K562 (cell line): ENCODE data around the gene RAD1. TPM values are rescaled to one million over a fixed set of nuclear protein-coding genes. Genes with fewer than 3 reads are reported as not detected.
A peak's percentile ranks its signal among the peaks of the same experiment; 100 is the strongest.

ENCODE experiments used
- ATAC-seq: fragments of 200-7000 bp; cut with Tn5 transposase; 3 replicates; pipeline ENCODE4 v1.9.1; 2020; ENCODE audit warnings: moderate library complexity
- BruUV-seq: library from RNA; stranded (reverse); fragments of 400-500 nt; replicated peaks from 2 replicates; lab custom pipeline; 2021; lab: Mats Ljungman, UMichigan
- CTCF ChIA-PET: fragments of 300-600 bp; formaldehyde crosslinking; extraction: SDS; loops from one replicate; lab custom pipeline; 2021; ENCODE audit warnings: low intra/inter-chr PET ratio; lab: Yijun Ruan, JAX
- POLR2A ChIA-PET: fragments of 300-600, 350-650 bp; sonication (Branson Sonifier 250); formaldehyde crosslinking; extraction: SDS; loops from one replicate; lab custom pipeline; 2021; ENCODE audit warnings: antibody characterized with exemption, inconsistent platforms; lab: Yijun Ruan, JAX
- DNase-seq, 4 experiments: peaks; one replicate each; pipeline versions ENCODE4 v3.0.0 to v3.0.0-alpha.2; 2011 to 2018; ENCODE audit warnings: low spot score in 3 of 4, mixed read lengths in 3 of 4; ENCODE audit errors: extremely low read depth in 1 of 4
- FAIRE-seq: peaks from 2 replicates; lab custom pipeline; 2011; peaks lifted over from hg19 to GRCh38; lab: Jason Lieb, UNC
- H2AFZ ChIP-seq: 2 replicates; pipeline ENCODE4 v1.6.0; 2011; ENCODE audit warnings: low read depth, low read length, control low read depth, inconsistent platforms
- H3K27ac ChIP-seq: fragments of 200-600 bp; 3 replicates; pipeline ENCODE4 v1.8.0; 2011; ENCODE audit warnings: low read depth, mild to moderate bottlenecking, control low read depth, inconsistent platforms, low read length, moderate library complexity, mixed read lengths; ENCODE audit errors: extremely low read depth
- H3K27me3 ChIP-seq, 2 experiments: fragments of 300-600 bp in 1 of 2; 2 replicates in 1 of 2; 3 replicates in 1 of 2; pipeline versions ENCODE4 v1.6.0 to v1.8.0; 2011; ENCODE audit warnings: inconsistent platforms in 2 of 2, low read length in 2 of 2, mild to moderate bottlenecking in 1 of 2, mixed read lengths in 1 of 2, moderate library complexity in 1 of 2; ENCODE audit not compliant: control insufficient read depth in 2 of 2, insufficient read depth in 2 of 2
- H3K36me3 ChIP-seq: fragments of 300-600 bp; 3 replicates; pipeline ENCODE4 v1.8.0; 2011; ENCODE audit warnings: mild to moderate bottlenecking, low read length, inconsistent platforms; ENCODE audit not compliant: control insufficient read depth, insufficient read depth
- H3K4me1 ChIP-seq, 2 experiments: fragments of 200-600 bp in 1 of 2; replicated peaks in 1 of 2; 2 replicates in 1 of 2; 3 replicates in 1 of 2; pipeline versions ENCODE4 v1.5.1 to v1.8.0; 2011; ENCODE audit warnings: inconsistent platforms in 2 of 2, low read length in 2 of 2, mild to moderate bottlenecking in 1 of 2, mixed read lengths in 1 of 2, moderate library complexity in 1 of 2; ENCODE audit not compliant: control insufficient read depth in 2 of 2, insufficient read depth in 2 of 2
- H3K4me2 ChIP-seq: 2 replicates; pipeline ENCODE4 v1.6.1; 2011; ENCODE audit warnings: low read length, control low read depth, inconsistent platforms, mixed read lengths; ENCODE audit not compliant: insufficient read depth
- H3K4me3 ChIP-seq: fragments of 200-600 bp; sonication (generic), shearing (Covaris generic); 2 replicates; pipeline ENCODE4 v1.5.1; 2016; ENCODE audit warnings: control low read depth, inconsistent platforms
- H3K79me2 ChIP-seq: fragments of 200-600 bp; 3 replicates; pipeline ENCODE4 v1.8.0; 2011; ENCODE audit warnings: low read length, inconsistent platforms; ENCODE audit not compliant: control insufficient read depth, insufficient read depth
- H3K9ac ChIP-seq, 2 experiments: 2 replicates each; pipeline versions ENCODE4 v1.6.0 to v1.6.1; 2011; ENCODE audit warnings: low read depth in 2 of 2, low read length in 2 of 2, control low read depth in 1 of 2, inconsistent platforms in 1 of 2, mild to moderate bottlenecking in 1 of 2, mixed read lengths in 1 of 2; ENCODE audit not compliant: insufficient read depth in 1 of 2
- H3K9me1 ChIP-seq: one replicate; pipeline ENCODE4 v1.6.0; 2011; ENCODE audit warnings: inconsistent platforms, mild to moderate bottlenecking, low read length, moderate library complexity; ENCODE audit not compliant: control insufficient read depth, insufficient read depth
- H3K9me3 ChIP-seq: replicated peaks from 2 replicates; pipeline ENCODE4 v1.5.1; 2011; ENCODE audit warnings: low read depth, low read length, inconsistent platforms; ENCODE audit not compliant: control insufficient read depth, insufficient read depth
- H4K20me1 ChIP-seq: replicated peaks from 2 replicates; pipeline ENCODE4 v1.6.1; 2011; ENCODE audit warnings: low read length, inconsistent platforms, mixed read lengths; ENCODE audit not compliant: control insufficient read depth, insufficient read depth
- FOXM1 ChIP-seq, 2 experiments: fragments of 450-650 bp in 1 of 2; sonication (generic) in 1 of 2; formaldehyde crosslinking in 1 of 2; IDR thresholded peaks; 2 replicates each; pipeline versions ENCODE4 v1.6.1 to v1.9.0; 2017 to 2022; ENCODE audit warnings: low read depth in 2 of 2, mild to moderate bottlenecking in 2 of 2, missing genetic modification reagents in 1 of 2, moderate library complexity in 1 of 2
- HDAC1 ChIP-seq, 2 experiments: fragments of 450-650 bp; IDR thresholded peaks; 2 replicates each; pipeline ENCODE4 v1.6.1; 2016 to 2017; ENCODE audit warnings: inconsistent platforms in 1 of 2, mild to moderate bottlenecking in 1 of 2, moderate library complexity in 1 of 2
- MTA1 ChIP-seq: fragments of 450-650 bp; IDR thresholded peaks from 2 replicates; pipeline ENCODE4 v1.6.1; 2017; ENCODE audit warnings: borderline replicate concordance
- SMAD1 ChIP-seq: fragments of 150-350 bp; IDR thresholded peaks from 2 replicates; pipeline ENCODE4 v1.6.1; 2014; ENCODE audit warnings: low read length, low read depth; ENCODE audit not compliant: partially characterized antibody
- TAF7 ChIP-seq: fragments of 450-650 bp; IDR thresholded peaks from 2 replicates; pipeline ENCODE4 v1.6.1; 2016; ENCODE audit warnings: missing genetic modification characterization, missing compliant biosample characterization
- ZBTB9 ChIP-seq: fragments of 450-650 bp; formaldehyde crosslinking; IDR thresholded peaks from 2 replicates; pipeline ENCODE4 v1.4.0; 2020; ENCODE audit warnings: mild to moderate bottlenecking, moderate library complexity
- ZNF407 ChIP-seq: fragments of 450-650 bp; IDR thresholded peaks from 2 replicates; pipeline ENCODE4 v1.6.1; 2016; ENCODE audit warnings: low read depth
- WGBS: fragments of 100-300 bp; shearing (Covaris generic); methylation state at CpG from one replicate; pipeline ENCODE4 v1.1.6; 2016; ENCODE audit warnings: low coverage, mixed read lengths; ENCODE audit not compliant: insufficient coverage; ENCODE audit errors: missing lambda C conversion rate; 5-methylcytosine and 5-hydroxymethylcytosine counted together
- in situ Hi-C: fragments of 300-500 bp; cut with MboI; formaldehyde crosslinking; loops from 4 replicates; pipeline ENCODE4 v1.15.0; 2018; ENCODE audit warnings: inconsistent platforms, mixed read lengths
- intact Hi-C: fragments of 100-400 bp; cut with micrococcal nuclease; formaldehyde crosslinking; loops from 2 replicates; pipeline ENCODE4 v1.14.2; 2022
- polyA plus RNA-seq, 8 experiments: library from polyadenylated mRNA; depleted of rRNA in 4 of 8; stranded (reverse) in 5 of 8; unstranded in 3 of 8; fragments of >200 nt; fragmentation: Nextera tagmentation in 2 of 8; fragmentation: Illumina TruSeq in 1 of 8; extraction: Ambion mirVana in 2 of 8; extraction: Trizol in 1 of 8; gene quantifications; 2 replicates each; pipeline versions ENCODE4 v1.2.1 to v1.2.3, GENCODE V29; 2011 to 2014; ENCODE audit warnings: inconsistent platforms in 1 of 8, missing spikeins in 1 of 8
- total RNA-seq, 7 experiments: library from RNA; depleted of rRNA in 6 of 7; stranded (reverse); fragments of >200 nt in 6 of 7; fragmentation: Illumina TruSeq in 2 of 7; extraction: Trizol in 2 of 7; gene quantifications; 2 replicates each; pipeline versions ENCODE4 v1.2.1 to v1.2.3, GENCODE V29; 2011 to 2021; ENCODE audit warnings: low replicate concordance in 1 of 7
- TF ChIP-seq, protein P1 (sequence below): sonication (generic); formaldehyde crosslinking; IDR thresholded peaks from 2 replicates; pipeline ENCODE4 v1.8.0; 2022; ENCODE audit warnings: mild to moderate bottlenecking, missing genetic modification reagents, borderline replicate concordance
- TF ChIP-seq, protein P2 (sequence below): sonication (generic); formaldehyde crosslinking; IDR thresholded peaks from 2 replicates; pipeline ENCODE4 v1.9.0; 2022; ENCODE audit warnings: mild to moderate bottlenecking, missing genetic modification reagents

Gene RAD1
- total and polyA plus RNA-seq, 9 of the 15 experiments (the other 6 are each of a cell fraction or from before 2014, with no cell fraction given): 44.5 to 148 (median 60.8) TPM

DNA sequence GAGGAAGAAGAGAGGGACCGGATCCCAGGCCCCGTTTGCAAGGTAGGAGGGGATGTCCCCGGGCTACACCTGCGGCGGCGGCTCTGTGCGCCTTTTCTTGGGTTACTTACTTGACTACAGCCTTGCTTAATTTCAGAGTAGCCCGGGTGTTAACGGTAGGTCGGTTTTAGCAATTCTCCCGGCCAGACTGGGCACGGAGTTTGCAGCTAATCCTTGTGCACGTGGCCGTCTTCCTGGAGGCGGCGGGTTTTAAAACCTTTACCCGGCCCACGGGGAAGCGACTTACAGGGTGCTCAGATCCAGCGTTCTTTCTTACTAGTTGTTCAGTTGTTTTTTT, 520 bp upstream of the RAD1 start:
- H3K79me2 ChIP-seq: peaks cover 99% of the 10 kb centered on the region
- TF ChIP-seq ZBTB9 (0 out of 2 replicates have a peak, but pooled peaks have one; percentile 18), HDAC1 (IDR thresholded peaks at IDR 0.05) (0 out of 4 replicates have a peak, but pooled peaks of 1 of the 2 experiments have one; percentile 21), FOXM1 (IDR thresholded peaks at IDR 0.05; ENCODE audit: low read depth) (no peak), FOXM1 (CRISPR knock-in tag; IDR thresholded peaks at IDR 0.05; ENCODE audit: low read depth) (no peak), TAF7 (0 out of 2 replicates have a peak, but pooled peaks have one; percentile 1), MTA1 (peak; percentile 6; the same call in 1 of the 2 replicates), ZNF407 (no peak), SMAD1 (peak; percentile 11)
- TF ChIP-seq, protein P1, sequence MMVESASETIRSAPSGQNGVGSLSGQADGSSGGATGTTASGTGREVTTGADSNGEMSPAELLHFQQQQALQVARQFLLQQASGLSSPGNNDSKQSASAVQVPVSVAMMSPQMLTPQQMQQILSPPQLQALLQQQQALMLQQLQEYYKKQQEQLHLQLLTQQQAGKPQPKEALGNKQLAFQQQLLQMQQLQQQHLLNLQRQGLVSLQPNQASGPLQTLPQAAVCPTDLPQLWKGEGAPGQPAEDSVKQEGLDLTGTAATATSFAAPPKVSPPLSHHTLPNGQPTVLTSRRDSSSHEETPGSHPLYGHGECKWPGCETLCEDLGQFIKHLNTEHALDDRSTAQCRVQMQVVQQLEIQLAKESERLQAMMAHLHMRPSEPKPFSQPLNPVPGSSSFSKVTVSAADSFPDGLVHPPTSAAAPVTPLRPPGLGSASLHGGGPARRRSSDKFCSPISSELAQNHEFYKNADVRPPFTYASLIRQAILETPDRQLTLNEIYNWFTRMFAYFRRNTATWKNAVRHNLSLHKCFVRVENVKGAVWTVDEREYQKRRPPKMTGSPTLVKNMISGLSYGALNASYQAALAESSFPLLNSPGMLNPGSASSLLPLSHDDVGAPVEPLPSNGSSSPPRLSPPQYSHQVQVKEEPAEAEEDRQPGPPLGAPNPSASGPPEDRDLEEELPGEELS (CRISPR knock-in tag): no peak
- TF ChIP-seq, protein P2, sequence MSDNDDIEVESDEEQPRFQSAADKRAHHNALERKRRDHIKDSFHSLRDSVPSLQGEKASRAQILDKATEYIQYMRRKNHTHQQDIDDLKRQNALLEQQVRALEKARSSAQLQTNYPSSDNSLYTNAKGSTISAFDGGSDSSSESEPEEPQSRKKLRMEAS (CRISPR knock-in tag): 0 out of 2 replicates have a peak, but pooled peaks have one; percentile 5

More for the DNA sequence above, 520 bp upstream of the RAD1 start:
- H2AFZ ChIP-seq: peak overlapping the region; percentile 83
- peak overlapping the region; percentile 98 for H3K4me2 ChIP-seq
- intact Hi-C loops: loop anchor here (1.0 to 5.0 kb wide), 3 partner anchors 13 to 219 kb away; partner anchors contain the start of gene DNAJC21
- ChIA-PET CTCF (no interaction called here), POLR2A (interaction anchor here (0.5 to 6.4 kb wide), 28 partner anchors 9 to 1263 kb away, joined by 3 to 67 read pairs (median 5); partner anchors contain the start of genes DNAJC21, RAI14 and TTC23L)
- WGBS: under 1% methylated on average over 20 of the region's 20 CpGs
- BruUV-seq: TSS peak; percentile 67
- H3K27me3 ChIP-seq: no peaks in the 10 kb centered on the region
- H3K9me1 ChIP-seq: no peaks in the 10 kb centered on the region
- H4K20me1 ChIP-seq: peaks cover 8% of the 10 kb centered on the region
- no peak for FAIRE-seq
- peak overlapping the region; percentile 95 for H3K27ac ChIP-seq
- peak; percentile 2 for ATAC-seq
- DNase-seq: peak in 2 of 4 experiments; percentile 37 to 51
- peaks cover 83% of the 10 kb centered on the region for H3K36me3 ChIP-seq
- H3K9ac ChIP-seq: peak overlapping the region; percentile 99 to 100
- in situ Hi-C loops: loop anchor here (25.0 kb wide), 1 partner anchor 1454 kb away; no protein-coding TSS in a partner anchor
- no peaks in the 10 kb centered on the region for H3K9me3 ChIP-seq
- peaks cover 8 to 10% of the 10 kb centered on the region in 2 experiments; a peak in 4 of 5 replicates for H3K4me1 ChIP-seq
- peak overlapping the region; percentile 94 for H3K4me3 ChIP-seq
